K562 (cell line): ENCODE measurements around the gene WFDC8. TPM values are rescaled to one million over a fixed set of nuclear protein-coding genes. Genes with fewer than 3 reads are reported as not detected.

ENCODE experiments used
- ATAC-seq: fragments of 200-7000 bp; cut with Tn5 transposase; 3 replicates; pipeline ENCODE4 v1.9.1; 2020; ENCODE audit warnings: moderate library complexity
- Bru-seq: library from RNA; stranded (reverse); fragments of 400-500 nt; gene quantifications from one replicate; lab custom pipeline; 2021; lab: Mats Ljungman, UMichigan
- BruChase-seq, 2 experiments: library from RNA; stranded (reverse); fragments of 400-500 nt; gene quantifications; one replicate each; lab custom pipeline; 2021; lab: Mats Ljungman, UMichigan
- BruUV-seq: library from RNA; stranded (reverse); fragments of 400-500 nt; replicated peaks from 2 replicates; lab custom pipeline; 2021; lab: Mats Ljungman, UMichigan
- CTCF ChIA-PET: fragments of 300-600 bp; formaldehyde crosslinking; extraction: SDS; loops from one replicate; lab custom pipeline; 2021; ENCODE audit warnings: low intra/inter-chr PET ratio; lab: Yijun Ruan, JAX
- POLR2A ChIA-PET: fragments of 300-600, 350-650 bp; sonication (Branson Sonifier 250); formaldehyde crosslinking; extraction: SDS; loops from one replicate; lab custom pipeline; 2021; ENCODE audit warnings: antibody characterized with exemption, inconsistent platforms; lab: Yijun Ruan, JAX
- DNase-seq, 4 experiments: peaks; one replicate each; pipeline versions ENCODE4 v3.0.0 to v3.0.0-alpha.2; 2011 to 2018; ENCODE audit warnings: low spot score in 3 of 4, mixed read lengths in 3 of 4; ENCODE audit errors: extremely low read depth in 1 of 4
- FAIRE-seq: peaks from 2 replicates; lab custom pipeline; 2011; peaks lifted over from hg19 to GRCh38; lab: Jason Lieb, UNC
- H2AFZ ChIP-seq: 2 replicates; pipeline ENCODE4 v1.6.0; 2011; ENCODE audit warnings: low read depth, low read length, control low read depth, inconsistent platforms
- H3K27ac ChIP-seq: fragments of 200-600 bp; 3 replicates; pipeline ENCODE4 v1.8.0; 2011; ENCODE audit warnings: low read depth, mild to moderate bottlenecking, control low read depth, inconsistent platforms, low read length, moderate library complexity, mixed read lengths; ENCODE audit errors: extremely low read depth
- H3K27me3 ChIP-seq, 2 experiments: fragments of 300-600 bp in 1 of 2; 2 replicates in 1 of 2; 3 replicates in 1 of 2; pipeline versions ENCODE4 v1.6.0 to v1.8.0; 2011; ENCODE audit warnings: inconsistent platforms in 2 of 2, low read length in 2 of 2, mild to moderate bottlenecking in 1 of 2, mixed read lengths in 1 of 2, moderate library complexity in 1 of 2; ENCODE audit not compliant: control insufficient read depth in 2 of 2, insufficient read depth in 2 of 2
- H3K36me3 ChIP-seq: fragments of 300-600 bp; 3 replicates; pipeline ENCODE4 v1.8.0; 2011; ENCODE audit warnings: mild to moderate bottlenecking, low read length, inconsistent platforms; ENCODE audit not compliant: control insufficient read depth, insufficient read depth
- H3K4me1 ChIP-seq, 2 experiments: fragments of 200-600 bp in 1 of 2; replicated peaks in 1 of 2; 2 replicates in 1 of 2; 3 replicates in 1 of 2; pipeline versions ENCODE4 v1.5.1 to v1.8.0; 2011; ENCODE audit warnings: inconsistent platforms in 2 of 2, low read length in 2 of 2, mild to moderate bottlenecking in 1 of 2, mixed read lengths in 1 of 2, moderate library complexity in 1 of 2; ENCODE audit not compliant: control insufficient read depth in 2 of 2, insufficient read depth in 2 of 2
- H3K4me2 ChIP-seq: 2 replicates; pipeline ENCODE4 v1.6.1; 2011; ENCODE audit warnings: low read length, control low read depth, inconsistent platforms, mixed read lengths; ENCODE audit not compliant: insufficient read depth
- H3K4me3 ChIP-seq: fragments of 200-600 bp; sonication (generic), shearing (Covaris generic); 2 replicates; pipeline ENCODE4 v1.5.1; 2016; ENCODE audit warnings: control low read depth, inconsistent platforms
- H3K79me2 ChIP-seq: fragments of 200-600 bp; 3 replicates; pipeline ENCODE4 v1.8.0; 2011; ENCODE audit warnings: low read length, inconsistent platforms; ENCODE audit not compliant: control insufficient read depth, insufficient read depth
- H3K9ac ChIP-seq, 2 experiments: 2 replicates each; pipeline versions ENCODE4 v1.6.0 to v1.6.1; 2011; ENCODE audit warnings: low read depth in 2 of 2, low read length in 2 of 2, control low read depth in 1 of 2, inconsistent platforms in 1 of 2, mild to moderate bottlenecking in 1 of 2, mixed read lengths in 1 of 2; ENCODE audit not compliant: insufficient read depth in 1 of 2
- H3K9me1 ChIP-seq: one replicate; pipeline ENCODE4 v1.6.0; 2011; ENCODE audit warnings: inconsistent platforms, mild to moderate bottlenecking, low read length, moderate library complexity; ENCODE audit not compliant: control insufficient read depth, insufficient read depth
- H3K9me3 ChIP-seq: replicated peaks from 2 replicates; pipeline ENCODE4 v1.5.1; 2011; ENCODE audit warnings: low read depth, low read length, inconsistent platforms; ENCODE audit not compliant: control insufficient read depth, insufficient read depth
- H4K20me1 ChIP-seq: replicated peaks from 2 replicates; pipeline ENCODE4 v1.6.1; 2011; ENCODE audit warnings: low read length, inconsistent platforms, mixed read lengths; ENCODE audit not compliant: control insufficient read depth, insufficient read depth
- CREBBP ChIP-seq: IDR thresholded peaks from one replicate; pipeline ENCODE4 v1.6.1; 2012; ENCODE audit warnings: low read depth, mild to moderate bottlenecking, control low read depth, inconsistent platforms, low read length
- IRF9 ChIP-seq: fragments of 450-650 bp; IDR thresholded peaks from 2 replicates; pipeline ENCODE4 v1.6.1; 2016; ENCODE audit warnings: missing biosample characterization, missing genetic modification characterization
- NONO ChIP-seq, 2 experiments: fragments of 200-400 bp in 1 of 2; fragments of 450-650 bp in 1 of 2; formaldehyde crosslinking in 1 of 2; IDR thresholded peaks; 2 replicates each; pipeline ENCODE4 v1.6.1; 2017; ENCODE audit warnings: low read depth in 2 of 2, mild to moderate bottlenecking in 2 of 2, moderate library complexity in 2 of 2, low read length in 1 of 2
- PKNOX1 ChIP-seq: fragments of 450-650 bp; IDR thresholded peaks from 2 replicates; pipeline ENCODE4 v1.6.1; 2016
- RNF2 ChIP-seq: sonication (generic); IDR thresholded peaks from 2 replicates; pipeline ENCODE4 v1.6.1; 2016
- SNAPC5 ChIP-seq: fragments of 250-450 bp; sonication (Bioruptor Pico); IDR thresholded peaks from 2 replicates; pipeline ENCODE4 v1.8.0; 2021; ENCODE audit warnings: moderate library complexity, mild to moderate bottlenecking, inconsistent platforms
- TCF7L2 ChIP-seq: fragments of 150-350 bp; IDR thresholded peaks from 2 replicates; pipeline ENCODE4 v1.6.1; 2016; ENCODE audit warnings: low read depth, mild to moderate bottlenecking, low read length, moderate library complexity
- TSC22D4 ChIP-seq: fragments of 450-650 bp; IDR thresholded peaks from 2 replicates; pipeline ENCODE4 v1.6.1; 2016; ENCODE audit warnings: missing genetic modification characterization, missing biosample characterization, control low read depth
- ZBTB1 ChIP-seq: sonication (generic); formaldehyde crosslinking; IDR thresholded peaks from 2 replicates; pipeline ENCODE4 v1.8.1; 2023; ENCODE audit warnings: missing genetic modification reagents, low read depth, mild to moderate bottlenecking, borderline replicate concordance
- ZNF12 ChIP-seq: sonication (generic); formaldehyde crosslinking; IDR thresholded peaks from 2 replicates; pipeline ENCODE4 v1.4.0; 2020; ENCODE audit warnings: mild to moderate bottlenecking, missing genetic modification reagents
- ZNF311 ChIP-seq: fragments of 250-450 bp; sonication (Bioruptor Pico); IDR thresholded peaks from 2 replicates; pipeline ENCODE4 v1.4.0; 2020; ENCODE audit warnings: mild to moderate bottlenecking, moderate library complexity
- ZNF347 ChIP-seq: fragments of 450-650 bp; formaldehyde crosslinking; IDR thresholded peaks from 2 replicates; pipeline ENCODE4 v1.4.0; 2020; ENCODE audit warnings: low read depth, mild to moderate bottlenecking, moderate library complexity
- WGBS: fragments of 100-300 bp; shearing (Covaris generic); methylation state at CpG from one replicate; pipeline ENCODE4 v1.1.6; 2016; ENCODE audit warnings: low coverage, mixed read lengths; ENCODE audit not compliant: insufficient coverage; ENCODE audit errors: missing lambda C conversion rate; 5-methylcytosine and 5-hydroxymethylcytosine counted together
- in situ Hi-C: fragments of 300-500 bp; cut with MboI; formaldehyde crosslinking; loops from 4 replicates; pipeline ENCODE4 v1.15.0; 2018; ENCODE audit warnings: inconsistent platforms, mixed read lengths
- intact Hi-C: fragments of 100-400 bp; cut with micrococcal nuclease; formaldehyde crosslinking; loops from 2 replicates; pipeline ENCODE4 v1.14.2; 2022
- long read RNA-seq, 3 experiments: library from polyadenylated mRNA in 2 of 3; library from RNA in 1 of 3; unstranded in 2 of 3; stranded (forward) in 1 of 3; transcript quantifications; one replicate each; pipeline ENCODE4 v2.0.0, GENCODE V29; 2019 to 2022
- polyA minus RNA-seq, 3 experiments: library from RNA; depleted of rRNA, polyadenylated mRNA; stranded (reverse); fragments of >200 nt; gene quantifications; 2 replicates each; pipeline ENCODE4 v1.2.3, GENCODE V29; 2011
- polyA plus RNA-seq, 8 experiments: library from polyadenylated mRNA; depleted of rRNA in 4 of 8; stranded (reverse) in 5 of 8; unstranded in 3 of 8; fragments of >200 nt; fragmentation: Nextera tagmentation in 2 of 8; fragmentation: Illumina TruSeq in 1 of 8; extraction: Ambion mirVana in 2 of 8; extraction: Trizol in 1 of 8; gene quantifications; 2 replicates each; pipeline versions ENCODE4 v1.2.1 to v1.2.3, GENCODE V29; 2011 to 2014; ENCODE audit warnings: inconsistent platforms in 1 of 8, missing spikeins in 1 of 8
- total RNA-seq, 7 experiments: library from RNA; depleted of rRNA in 6 of 7; stranded (reverse); fragments of >200 nt in 6 of 7; fragmentation: Illumina TruSeq in 2 of 7; extraction: Trizol in 2 of 7; gene quantifications; 2 replicates each; pipeline versions ENCODE4 v1.2.1 to v1.2.3, GENCODE V29; 2011 to 2021; ENCODE audit warnings: low replicate concordance in 1 of 7

The WFDC8 gene
- not detected in 2 replicates for total RNA-seq (2011; cell fraction: chromatin; rRNA removed; ENCODE audit: low replicate concordance)
- not detected in 2 replicates for total RNA-seq (2011; cell fraction: nucleolus; rRNA removed)
- not detected in 2 replicates for total RNA-seq (2011; cell fraction: nucleoplasm; rRNA removed)
- total RNA-seq (2014; rRNA removed), result not detected in 2 replicates
- total RNA-seq (2014; rRNA removed; fragmentation: Illumina TruSeq; extraction: Trizol), result not detected in 2 replicates
- not detected in 2 replicates for total RNA-seq (2015; rRNA removed; fragmentation: Illumina TruSeq; extraction: Trizol)
- total RNA-seq (2021), result not detected in 2 replicates
- polyA plus RNA-seq (2011; rRNA removed), result not detected in 2 replicates
- polyA plus RNA-seq (2011; cell fraction: cytosol; rRNA removed), result not detected in 2 replicates
- polyA plus RNA-seq (2011; cell fraction: nucleus; rRNA removed), result not detected in 2 replicates
- polyA plus RNA-seq (2012), result not detected in 2 replicates
- not detected in 2 replicates for polyA plus RNA-seq (2014; fragmentation: Illumina TruSeq; extraction: Trizol)
- not detected for polyA plus RNA-seq (2014; fragmentation: Nextera tagmentation; extraction: Ambion mirVana)
- polyA plus RNA-seq (2014; rRNA removed), result not detected in 2 replicates
- polyA minus RNA-seq (2011; rRNA and poly(A)+ RNA removed), result not detected in 2 replicates
- polyA minus RNA-seq (2011; cell fraction: cytosol; rRNA and poly(A)+ RNA removed), result not detected in 2 replicates
- not detected in 2 replicates for polyA minus RNA-seq (2011; cell fraction: nucleus; rRNA and poly(A)+ RNA removed)
- Bru-seq, nascent RNA, result not detected
- not detected for BruChase-seq, experiment 1, labeled RNA remaining after a 2-hour chase
- not detected for BruChase-seq, experiment 2, labeled RNA remaining after a 6-hour chase
- long read RNA-seq, experiment 1, result 0 reads
- long read RNA-seq, experiment 2, result 0 reads
- long read RNA-seq, experiment 3, result 0 reads

GRCh38 chr20:45579184-45579583 lies at the start of gene WFDC8:
WFDC8 (minus strand) TSS chr20:45579284; CDS start chr20:45579247, 37 bp downstream.
- Histone ChIP-seq H4K20me1 (no peaks in the 10 kb centered on the region), H3K27me3 (peaks cover 8 to 12% of the 10 kb centered on the region in 2 experiments; a peak in 3 of 5 replicates), H3K4me3 (no peak within 1 kb of the TSS), H3K9me1 (no peaks in the 10 kb centered on the region), H3K4me2 (no peak within 1 kb of the TSS), H2AFZ (no peak within 1 kb of the TSS), H3K27ac (no peak within 1 kb of the TSS), H3K4me1 (no peaks in the 10 kb centered on the region), H3K9ac (no peak within 1 kb of the TSS), H3K36me3 (no peaks in the 10 kb centered on the region), H3K79me2 (no peaks in the 10 kb centered on the region), H3K9me3 (no peaks in the 10 kb centered on the region)
- ATAC-seq (no peak), FAIRE-seq (no peak), DNase-seq (no peak)
- BruUV-seq, result no TSS peak
- POLR2A ChIA-PET, result no interaction called here
- 0% methylated on average over 2 of the region's 4 CpGs for WGBS
- CTCF ChIA-PET, result no interaction called here
- TF ChIP-seq IRF9 (no peak), NONO (IDR thresholded peaks at IDR 0.05; ENCODE audit: low read depth in 2 of 2, low read length in 1 of 2) (no peak), ZNF347 (CRISPR knock-in tag) (no peak), ZNF311 (CRISPR knock-in tag) (no peak), SNAPC5 (CRISPR knock-in tag) (no peak), TCF7L2 (no peak), TSC22D4 (no peak), ZNF12 (CRISPR knock-in tag) (no peak), ZBTB1 (CRISPR knock-in tag) (no peak), CREBBP (no peak), RNF2 (no peak), PKNOX1 (no peak)
- intact Hi-C loops (no loop called here), in situ Hi-C loops (no loop called here)
